NCI-H226 (cell line): ENCODE data around the gene NKD2.
"Not testable (repeated sequence)": the region's sequence is repeated elsewhere in the genome, so short reads cannot be mapped to it uniquely, and the experiment has no call there.

Experiments used
- DNase-seq: peaks from one replicate; pipeline ENCODE4 v3.0.0-alpha.2; 2015

Gene NKD2

GRCh38 chr5:1059884-1060263, 51.3 kb downstream of the NKD2 start:
- DNase-seq, result no peak

GRCh38 chr5:1060535-1060981, 52.0 kb downstream of the NKD2 start:
- DNase-seq, result no peak

- not testable (repeated sequence) for DNase-seq
These were observed 52.7 kb downstream of the NKD2 start for GRCh38 chr5:1061292-1061691.

DNA sequence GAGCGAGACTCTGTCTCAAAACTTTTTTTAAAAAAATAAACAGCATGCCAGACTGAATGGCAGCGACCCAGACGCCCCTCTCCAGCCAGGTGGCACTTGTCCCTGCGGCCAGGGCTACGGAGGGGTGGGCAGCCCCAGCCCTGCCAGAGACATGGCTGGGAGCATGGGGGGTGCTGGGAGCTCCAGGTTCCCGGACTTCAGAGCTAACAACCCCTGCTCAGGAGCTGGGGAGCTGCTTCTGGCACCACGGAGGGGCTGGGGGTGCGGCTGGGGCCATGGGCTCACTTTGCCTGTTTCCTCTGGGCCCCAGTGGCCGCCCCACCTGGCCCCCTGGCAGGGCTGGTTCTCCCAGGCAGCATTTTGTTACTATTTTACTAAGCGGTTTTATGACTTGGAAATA, 53.3 kb downstream of the NKD2 start:
- no peak for DNase-seq

DNA sequence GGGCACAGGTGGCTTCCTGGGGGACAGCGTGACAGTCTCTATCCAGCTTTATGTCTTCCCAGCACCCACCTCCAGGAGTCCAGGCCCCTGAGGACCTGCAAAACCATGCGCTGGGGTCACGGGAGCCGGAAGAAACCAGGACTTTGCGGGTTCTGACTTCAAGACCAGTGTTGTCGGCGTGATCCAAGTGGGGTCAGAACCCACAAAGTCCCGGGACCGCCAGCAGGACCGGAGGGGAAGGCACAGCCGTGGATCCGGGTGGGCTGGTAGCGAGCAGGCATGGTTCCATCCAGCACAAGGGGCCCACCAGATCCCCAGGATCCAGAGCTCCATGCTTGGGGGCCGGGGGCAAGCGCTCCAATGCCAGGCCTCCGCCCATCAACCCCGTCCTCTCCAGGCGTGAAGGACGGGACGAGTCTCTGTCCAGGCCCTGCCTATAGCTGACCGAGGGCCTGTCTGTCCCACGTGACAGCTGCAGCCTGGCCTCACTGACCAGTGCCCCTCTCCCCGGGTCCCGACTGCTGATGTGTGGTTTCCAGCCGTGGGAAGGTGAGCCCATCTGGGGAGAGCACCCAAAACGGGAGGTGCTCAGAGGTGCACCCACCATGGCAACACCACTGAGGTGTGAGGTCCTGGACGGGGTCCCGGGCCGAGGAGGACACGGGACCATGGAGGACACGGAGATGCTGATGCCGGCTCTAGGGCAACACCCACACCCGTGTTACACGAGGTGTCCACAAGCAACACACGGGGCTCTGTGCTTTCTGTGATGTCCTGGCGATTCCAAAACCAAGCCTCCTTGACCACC, 54.4 kb downstream of the NKD2 start:
- no peak for DNase-seq

DNA sequence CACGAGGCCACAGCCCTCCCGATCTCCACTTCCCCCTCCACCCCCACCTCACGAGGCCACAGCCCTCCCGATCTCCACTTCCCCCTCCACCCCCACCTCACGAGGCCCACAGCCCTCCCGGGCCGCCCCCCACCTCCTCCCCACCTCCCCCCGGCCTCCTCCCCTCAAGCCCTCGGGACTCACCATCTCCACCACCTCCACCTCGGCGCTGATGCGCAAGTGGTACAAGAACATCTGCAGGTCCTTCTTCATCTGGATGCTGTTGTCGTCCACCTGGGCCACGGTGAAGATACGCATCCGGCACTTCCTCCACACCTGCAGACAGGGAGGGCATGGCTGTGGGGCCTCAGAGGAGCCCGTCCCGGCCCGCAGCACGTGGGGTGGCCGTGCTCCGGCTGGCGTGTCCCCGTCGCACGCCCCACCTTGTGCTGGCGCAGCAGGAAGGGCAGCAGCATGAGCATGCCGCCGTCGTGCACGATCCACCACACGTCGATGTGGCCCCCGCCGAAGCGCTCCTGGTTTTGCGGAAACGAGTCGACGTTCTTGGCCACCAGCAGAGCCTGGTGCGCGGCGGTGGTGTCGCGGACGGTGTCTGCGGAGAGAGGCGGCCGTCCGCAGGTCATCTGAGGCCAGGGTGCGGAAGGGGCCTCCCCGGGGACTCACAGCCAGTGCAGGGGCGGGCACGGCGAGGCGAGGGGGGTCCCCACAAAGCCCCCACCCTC, 55.2 kb downstream of the NKD2 start:
- no peak for DNase-seq

GRCh38 chr5:1064383-1065142, 56.0 kb downstream of the NKD2 start:
- DNase-seq, result no peak

DNA sequence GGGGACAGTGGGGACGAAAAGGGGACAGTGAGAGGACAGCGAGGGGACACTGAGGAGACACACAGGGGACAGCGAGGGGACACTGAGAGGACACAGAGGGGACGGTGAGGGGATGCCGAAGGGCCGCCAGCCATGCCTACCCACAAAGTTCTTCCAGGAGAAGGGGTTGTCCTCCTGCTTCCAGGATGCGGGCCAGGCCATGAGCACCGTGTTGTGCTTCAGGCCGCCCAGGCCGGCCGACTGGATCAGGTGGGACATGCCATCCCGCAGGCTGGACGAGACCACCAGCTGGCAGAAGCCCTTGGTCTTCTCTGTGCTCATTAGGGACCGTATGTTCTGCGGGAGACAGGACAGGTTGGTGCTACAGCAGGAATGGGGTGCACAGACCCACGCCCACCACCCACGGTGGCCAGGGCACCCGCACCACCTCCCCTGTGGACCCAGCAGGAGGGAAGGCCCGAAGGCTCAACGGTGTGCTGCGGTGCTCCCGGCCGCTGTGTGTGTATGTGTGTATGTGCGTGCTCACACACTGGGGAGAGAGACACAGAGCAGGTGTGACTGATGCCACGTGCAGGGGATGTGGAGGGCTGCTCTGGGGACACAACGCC, 56.6 kb downstream of the NKD2 start:
- no peak for DNase-seq

DNA sequence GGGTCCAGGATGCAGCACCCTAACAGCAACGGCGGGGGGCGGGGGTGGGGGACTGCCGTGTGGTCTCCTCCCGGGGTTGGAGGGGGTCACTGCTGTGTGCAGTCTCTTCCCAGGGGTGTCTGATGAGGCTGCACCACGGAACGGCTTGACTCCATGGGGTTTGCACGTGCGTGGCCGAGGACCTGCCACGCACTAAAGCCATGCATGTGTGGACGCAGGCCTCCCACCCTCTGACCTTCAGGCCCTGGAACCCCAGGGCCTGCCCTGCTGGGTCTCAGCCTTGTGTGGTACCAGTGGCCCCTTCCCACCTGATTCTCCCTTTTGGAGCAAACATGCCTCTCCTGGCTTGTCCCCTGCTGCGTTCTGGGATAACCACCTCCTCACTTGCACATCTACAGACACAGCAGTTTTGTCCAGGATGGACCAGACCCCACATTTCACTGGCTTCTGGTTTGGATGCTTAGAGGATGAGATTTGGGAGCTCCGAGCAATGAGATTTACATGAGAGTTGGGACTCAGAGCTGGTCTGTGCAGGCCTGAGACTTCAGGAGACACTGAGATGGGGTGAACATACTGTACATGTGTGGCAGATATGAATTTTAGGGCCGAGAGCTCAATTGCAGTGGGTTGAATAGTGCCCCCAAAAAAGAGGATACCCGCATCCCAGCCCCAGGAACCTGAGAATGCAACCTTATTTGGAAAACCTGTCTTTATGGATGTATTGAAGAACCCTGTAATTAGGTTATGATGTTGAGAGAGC, 57.5 kb downstream of the NKD2 start:
- DNase-seq, result no peak

- DNase-seq, result no peak
These were observed 58.1 kb downstream of the NKD2 start for GRCh38 chr5:1066676-1067075.

DNA sequence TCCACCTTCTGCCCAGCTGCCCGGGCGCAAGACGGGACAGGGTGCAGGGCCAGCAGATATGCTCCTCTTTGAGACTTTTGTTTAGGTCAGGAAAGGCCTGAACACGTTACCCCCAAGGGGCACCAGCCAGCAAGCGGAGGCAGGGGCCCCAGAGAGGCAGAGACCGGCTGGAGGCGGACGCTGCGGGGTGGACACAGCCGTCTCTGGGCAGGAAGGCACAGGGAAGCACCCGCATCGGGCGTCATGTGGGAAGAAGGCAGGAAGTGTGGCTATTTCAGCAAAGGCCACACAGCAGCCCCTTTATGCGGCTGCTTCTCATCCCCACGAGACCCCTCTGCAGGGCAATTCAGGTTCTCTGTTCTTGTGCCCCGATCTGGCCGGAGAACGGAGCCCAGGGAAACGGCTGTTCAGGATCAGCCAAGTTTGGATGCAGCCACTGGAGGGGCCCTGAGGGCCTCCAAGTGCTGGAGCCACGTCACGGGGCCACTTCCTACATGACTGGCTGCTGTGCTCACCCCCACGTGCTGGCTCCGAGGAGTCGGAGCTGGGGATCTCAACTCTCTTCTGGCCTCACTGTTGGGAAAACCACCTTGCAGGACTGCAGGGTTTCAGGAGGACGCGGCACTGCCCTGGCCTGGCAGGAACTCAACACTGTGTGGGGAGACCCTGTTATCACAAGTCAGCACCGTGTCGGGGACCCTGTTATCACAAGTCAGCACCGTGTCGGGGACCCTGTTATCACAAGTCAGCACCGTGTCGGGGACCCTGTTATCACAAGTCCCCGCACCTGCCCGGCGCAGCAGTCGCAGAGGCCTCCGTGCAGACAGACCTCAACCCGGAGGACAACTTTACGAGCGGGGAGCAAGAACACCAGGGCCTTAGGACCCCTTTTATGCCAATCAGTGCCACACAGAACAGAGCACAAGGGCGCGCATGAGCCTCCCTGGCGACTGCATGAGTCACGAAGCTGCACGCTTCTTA, 58.8 kb downstream of the NKD2 start:
- no peak for DNase-seq

- no peak for DNase-seq
These were observed 59.7 kb downstream of the NKD2 start for GRCh38 chr5:1068204-1068894.

GRCh38 chr5:1068895-1069719, 60.5 kb downstream of the NKD2 start:
- DNase-seq, result no peak

DNA sequence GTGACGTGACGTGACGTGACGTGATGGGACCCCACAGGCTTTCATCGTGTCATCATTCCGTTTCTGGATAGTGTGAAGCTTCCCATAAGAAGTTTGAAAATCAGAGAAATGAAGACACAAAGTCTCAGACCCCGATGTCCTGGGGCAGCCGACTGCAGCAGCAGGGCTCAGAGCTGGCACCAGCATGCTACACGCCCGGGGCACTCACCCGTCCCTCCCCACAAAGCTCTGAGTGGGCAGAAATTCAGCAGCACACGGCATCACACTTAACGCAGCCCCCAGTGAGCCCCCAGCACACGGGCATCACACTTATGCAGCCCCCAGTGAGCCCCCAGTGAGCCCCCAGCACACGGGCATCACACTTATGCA, 61.1 kb downstream of the NKD2 start:
- no peak for DNase-seq

GRCh38 chr5:1073239-1074102, 64.9 kb downstream of the NKD2 start:
- no peak for DNase-seq

DNA sequence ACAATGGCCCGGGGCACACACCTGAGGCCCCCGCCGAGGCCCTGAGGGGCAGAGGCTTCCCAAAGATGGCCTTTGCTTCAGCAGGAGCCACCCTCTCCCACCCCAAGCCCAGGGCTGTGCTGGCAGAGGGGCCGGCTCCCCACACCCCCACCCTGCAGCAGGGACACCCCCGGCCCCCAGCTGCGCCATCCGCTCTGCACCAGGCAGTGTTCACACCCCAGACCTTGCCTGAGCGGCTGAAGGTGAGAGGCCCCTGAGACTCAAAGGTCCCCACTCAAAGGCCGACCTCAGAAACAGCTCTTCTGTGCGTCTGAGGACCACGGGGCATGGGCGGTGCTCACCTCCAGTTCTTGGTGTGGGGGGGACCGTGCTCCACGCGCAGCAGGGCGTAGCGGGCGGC, 65.6 kb downstream of the NKD2 start:
- DNase-seq, result no peak

DNA sequence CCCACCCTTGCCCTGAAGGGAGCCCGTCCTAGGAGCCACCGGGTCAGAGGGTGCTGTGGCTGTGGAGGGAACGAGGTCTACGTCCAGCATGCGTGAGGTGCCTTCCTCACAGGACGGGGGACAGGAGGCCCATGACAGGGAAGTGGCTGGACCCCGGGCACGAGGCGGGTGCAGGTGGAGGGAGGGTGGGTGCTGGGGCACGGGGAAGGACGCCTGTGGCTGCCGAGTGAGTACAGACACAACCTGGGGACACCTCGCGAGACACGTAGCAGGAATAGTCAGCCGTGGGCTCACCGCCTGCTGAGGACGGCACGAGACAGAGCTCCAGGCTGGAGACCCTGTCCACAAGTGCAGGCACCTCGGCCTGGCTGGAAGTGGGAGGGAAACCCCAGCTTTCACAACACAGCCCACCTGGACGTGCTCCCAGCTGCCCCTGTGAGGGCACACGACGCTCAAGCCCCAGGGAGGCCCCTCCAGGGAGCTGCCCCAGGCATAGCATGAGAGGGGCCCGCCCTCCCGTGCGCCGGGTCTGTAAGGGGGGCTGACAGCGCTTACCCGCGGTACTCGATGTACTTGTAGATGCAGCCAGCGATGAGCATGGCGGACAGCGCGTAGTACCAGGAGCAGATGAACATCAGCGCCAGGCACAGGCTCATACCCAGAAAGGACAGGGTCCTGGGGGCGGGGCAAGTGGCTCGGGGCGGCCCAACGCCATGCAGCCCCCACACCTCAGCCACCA, 66.4 kb downstream of the NKD2 start:
- no peak for DNase-seq

GRCh38 chr5:1075555-1075881, 66.9 kb downstream of the NKD2 start:
- no peak for DNase-seq
